ENCODE measurements around the gene PRKAG2.

Gene PRKAG2

GRCh38 chr7:151704299-151704959 lies 172.5 kb downstream of the PRKAG2 start:
- no peak for DNase-seq

DNA sequence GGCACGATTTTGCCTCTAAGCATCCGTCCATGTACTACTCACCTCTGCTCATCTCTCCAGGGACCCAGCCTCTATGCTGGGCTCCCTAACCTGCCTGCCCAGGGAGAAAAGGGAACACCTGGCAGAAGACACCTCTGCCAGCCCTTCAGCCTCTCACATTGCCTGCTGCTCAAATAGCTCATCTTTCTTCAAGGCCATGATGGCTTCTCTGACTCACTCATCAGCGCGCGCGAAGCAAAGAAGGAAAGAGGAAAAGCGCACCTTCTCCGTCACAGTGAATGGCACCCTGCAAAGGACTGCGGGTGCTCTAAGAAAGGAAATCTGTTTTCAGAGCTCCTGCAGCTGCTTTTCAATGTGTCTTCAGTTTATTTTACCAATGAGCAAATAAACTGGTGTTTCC lies 174.0 kb downstream of the PRKAG2 start:
- no peak for DNase-seq

- no peak for DNase-seq
Measured at GRCh38 chr7:151700586-151701165, 176.2 kb downstream of the PRKAG2 start.

- no peak for DNase-seq
Measured at GRCh38 chr7:151699928-151700319, 177.0 kb downstream of the PRKAG2 start.

DNA sequence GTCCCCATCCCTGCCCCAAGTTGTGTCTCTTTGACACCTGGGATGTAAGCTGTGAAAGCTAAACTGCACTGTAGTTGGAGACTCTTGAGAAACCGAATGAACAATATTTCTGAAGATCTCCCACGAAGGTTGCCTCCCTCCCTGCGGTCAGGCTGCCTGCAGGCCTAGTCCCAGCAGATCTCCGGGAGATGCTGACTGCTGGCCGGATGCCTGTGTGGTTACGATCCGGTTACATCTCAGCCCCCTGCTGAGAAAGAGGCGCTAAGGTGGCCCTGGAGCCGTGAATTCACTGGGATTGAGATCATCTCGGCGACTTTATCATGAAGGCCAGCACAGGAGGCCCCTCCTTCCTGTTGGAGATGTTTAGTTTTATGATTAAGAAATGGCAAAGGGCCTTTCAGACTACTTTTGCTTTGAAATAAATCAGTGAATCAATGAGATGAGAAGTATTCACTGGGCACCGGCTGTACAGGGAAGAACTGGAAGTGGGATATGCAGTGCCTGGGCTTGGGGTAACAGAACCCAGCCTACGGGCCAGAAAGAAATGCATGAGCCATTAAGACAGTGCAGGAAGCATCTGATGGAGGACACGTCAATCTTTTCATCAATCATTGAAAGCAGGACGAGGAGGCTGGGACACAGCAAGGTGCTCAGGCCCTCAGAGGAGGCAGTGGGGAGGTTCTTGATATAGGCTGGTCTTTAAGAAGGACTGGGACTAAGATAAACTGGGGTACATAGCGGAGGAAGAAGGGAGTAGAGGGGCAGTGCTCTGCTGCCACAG lies 177.6 kb downstream of the PRKAG2 start:
- DNase-seq, result no peak

GRCh38 chr7:151697942-151698341 lies 179.0 kb downstream of the PRKAG2 start:
- no peak for DNase-seq

- DNase-seq, result no peak
Measured at GRCh38 chr7:151697515-151697895, 179.4 kb downstream of the PRKAG2 start.

DNA sequence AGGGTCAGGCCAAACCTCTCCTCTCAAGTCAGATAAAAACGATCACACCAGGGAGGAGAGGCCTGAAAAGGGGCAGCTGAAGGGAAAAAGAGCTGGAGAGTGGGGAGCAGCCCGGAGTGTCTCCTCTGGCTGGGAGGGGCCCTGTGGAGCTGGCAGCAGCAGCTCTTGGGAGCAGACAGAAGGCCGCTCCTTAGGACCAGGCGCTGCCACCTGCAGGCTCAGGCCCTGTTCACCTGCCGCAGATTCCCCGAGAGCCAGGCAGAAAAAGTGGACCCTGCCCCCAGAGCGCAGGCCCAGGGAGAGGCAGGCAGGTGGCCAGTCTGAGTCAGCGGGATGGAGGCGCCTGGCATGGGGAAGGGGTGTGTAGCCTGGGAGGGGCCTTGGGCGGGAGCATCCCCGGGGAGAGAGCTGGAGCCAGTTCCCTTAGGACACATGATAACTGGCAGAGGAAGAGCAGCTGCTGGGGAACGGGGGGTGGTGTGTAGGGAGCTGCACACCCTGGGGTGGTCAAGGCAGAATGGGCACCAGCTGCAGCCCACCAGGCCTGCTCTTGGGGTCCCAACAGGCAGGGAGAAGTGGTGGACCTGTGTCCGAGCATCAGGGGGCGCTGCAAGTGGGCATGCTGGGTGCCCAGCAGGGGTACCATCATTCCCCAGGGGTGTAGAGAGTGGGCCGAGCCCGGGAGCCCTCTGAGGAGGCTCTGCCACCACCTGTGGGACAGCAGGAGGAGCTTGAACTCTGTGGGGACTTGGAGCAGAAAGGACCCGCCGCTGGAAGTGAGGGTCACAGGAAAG lies 180.0 kb downstream of the PRKAG2 start:
- DNase-seq, result no peak

GRCh38 chr7:151695951-151696541 lies 180.9 kb downstream of the PRKAG2 start:
- no peak for DNase-seq

DNA sequence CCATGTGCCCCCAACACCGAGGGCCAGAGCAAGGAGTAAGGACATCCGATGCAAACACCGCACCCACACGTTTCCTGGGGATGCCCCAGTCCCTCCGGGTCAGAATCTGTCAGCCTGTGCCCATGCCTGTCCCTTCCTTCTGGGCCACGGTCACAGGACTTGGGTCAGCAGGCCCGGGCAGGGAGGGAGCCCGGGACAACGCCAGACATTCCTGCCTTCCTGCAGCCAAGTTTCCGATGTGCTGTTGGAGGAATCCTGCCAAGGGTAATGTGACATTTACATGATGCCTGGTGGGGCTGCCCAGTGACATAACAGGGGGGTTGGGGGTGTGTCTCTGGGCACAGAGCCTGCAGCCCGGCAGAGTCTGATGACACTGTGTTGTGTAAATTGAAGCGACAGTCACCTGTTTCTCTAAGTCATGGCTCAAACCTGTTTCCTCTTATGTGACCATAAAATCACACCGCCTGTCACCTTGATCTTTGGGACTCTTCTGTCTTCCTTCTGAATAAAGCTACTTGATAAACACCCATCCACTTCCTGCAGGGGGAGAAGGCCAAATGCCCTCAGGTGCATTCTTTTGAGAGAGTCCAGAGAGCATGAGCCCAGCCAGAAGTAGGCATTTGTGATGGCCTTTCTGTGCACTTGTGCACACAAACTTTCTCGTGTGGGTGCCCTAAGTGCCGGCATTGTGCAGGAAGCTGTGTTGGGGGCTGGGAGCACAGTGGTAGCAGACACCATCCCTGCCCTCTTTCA lies 181.9 kb downstream of the PRKAG2 start:
- no peak for DNase-seq

- DNase-seq, result no peak
Measured at GRCh38 chr7:151694441-151694827, 182.5 kb downstream of the PRKAG2 start.

DNA sequence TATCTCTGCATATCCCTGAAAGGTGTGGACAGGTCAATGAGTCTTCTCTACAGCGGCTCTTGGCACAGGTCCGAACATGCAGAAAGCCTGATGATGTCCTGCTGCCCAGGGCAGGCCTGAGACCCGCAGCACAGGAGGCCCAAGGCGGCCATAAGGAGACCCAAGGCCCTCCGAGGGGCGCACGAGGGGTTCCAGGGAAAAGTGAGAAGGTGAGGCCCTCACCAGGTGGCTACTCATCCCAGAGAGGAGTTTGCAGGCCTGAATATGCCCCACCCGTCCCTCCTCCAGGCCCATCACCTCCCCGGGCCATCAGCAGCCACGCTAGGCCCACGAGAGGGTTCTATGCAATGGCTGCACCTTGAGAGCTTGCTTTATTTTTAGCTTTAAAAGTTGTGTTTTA lies 183.8 kb downstream of the PRKAG2 start:
- no peak for DNase-seq

DNA sequence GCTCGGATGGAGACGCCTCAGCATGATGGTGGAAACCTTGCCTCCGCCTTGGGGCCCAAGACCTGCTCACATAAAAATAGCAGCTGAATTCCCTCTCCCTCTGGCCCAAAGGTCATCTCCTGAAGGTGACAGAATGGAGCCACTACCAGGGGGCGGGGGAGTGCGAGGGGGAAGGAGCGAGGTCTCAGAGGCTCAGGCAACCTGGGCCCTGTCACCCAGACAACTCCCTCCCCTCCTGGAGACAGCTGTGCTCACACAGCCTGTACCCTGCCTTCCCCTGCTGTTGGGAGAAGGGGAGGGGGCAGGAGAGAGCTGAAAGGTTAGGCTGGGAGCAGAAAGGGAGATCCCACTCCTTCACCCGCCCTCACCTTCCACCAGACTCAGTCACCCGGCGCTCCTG lies 184.2 kb downstream of the PRKAG2 start:
- DNase-seq, result no peak

- no peak for DNase-seq
Measured at GRCh38 chr7:151691449-151691848, 185.5 kb downstream of the PRKAG2 start.

DNA sequence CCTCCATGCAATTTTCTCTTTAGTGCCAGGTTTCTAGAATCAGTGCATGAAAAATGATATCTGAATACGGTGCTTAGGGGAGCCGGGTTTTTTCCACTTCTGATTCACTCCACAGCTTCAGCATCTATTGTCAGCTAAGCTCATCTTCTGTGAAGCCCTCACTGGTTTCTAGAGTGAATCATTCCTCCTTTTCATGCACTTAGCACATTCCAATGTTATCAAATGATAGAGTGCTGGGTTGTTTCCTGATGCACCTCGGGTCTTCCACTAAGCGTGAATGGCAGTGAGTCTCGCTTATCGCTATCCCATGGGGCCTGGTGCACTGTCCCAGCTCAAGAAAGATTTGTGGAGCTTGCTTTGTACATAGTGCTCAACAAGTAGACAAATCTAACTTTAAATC lies 186.3 kb downstream of the PRKAG2 start:
- DNase-seq, result no peak

GRCh38 chr7:151689196-151689971 lies 187.5 kb downstream of the PRKAG2 start:
- no peak for DNase-seq

- no peak for DNase-seq
Measured at GRCh38 chr7:151688236-151688780, 188.6 kb downstream of the PRKAG2 start.

DNA sequence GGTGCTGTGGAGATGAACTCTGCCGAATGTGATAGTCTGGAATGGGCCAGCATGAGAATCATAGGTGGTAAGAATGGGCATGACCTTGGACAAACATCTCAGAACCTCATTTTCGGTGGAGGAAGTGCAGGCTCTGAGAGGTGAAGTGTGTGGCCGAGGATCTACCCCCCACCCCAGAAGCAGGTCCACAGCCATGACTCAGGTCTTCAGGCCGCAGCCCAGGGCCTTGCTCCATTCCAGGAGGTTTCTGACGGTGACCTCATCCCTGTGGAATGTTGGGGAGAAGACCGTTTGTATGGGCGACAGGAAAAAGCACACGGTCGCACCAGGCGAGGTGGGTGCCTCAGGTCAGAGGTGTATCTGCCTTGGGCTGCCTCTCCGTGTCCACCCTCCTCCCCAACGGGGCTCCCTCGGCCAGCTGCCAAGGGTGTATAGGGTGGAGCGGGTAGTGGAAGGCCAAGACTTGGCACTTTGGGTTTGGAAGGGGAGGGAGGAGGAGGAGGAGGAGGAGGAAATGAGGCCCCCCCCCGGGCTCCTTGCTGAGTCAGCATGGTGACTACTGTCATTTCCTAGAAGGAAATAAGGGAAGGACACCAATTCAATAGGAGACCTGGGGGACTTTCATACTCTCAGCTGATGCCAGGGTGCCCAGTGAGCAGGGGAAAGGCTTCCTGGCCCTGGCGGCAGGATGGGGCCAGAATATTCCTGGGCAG lies 189.2 kb downstream of the PRKAG2 start:
- DNase-seq, result no peak

DNA sequence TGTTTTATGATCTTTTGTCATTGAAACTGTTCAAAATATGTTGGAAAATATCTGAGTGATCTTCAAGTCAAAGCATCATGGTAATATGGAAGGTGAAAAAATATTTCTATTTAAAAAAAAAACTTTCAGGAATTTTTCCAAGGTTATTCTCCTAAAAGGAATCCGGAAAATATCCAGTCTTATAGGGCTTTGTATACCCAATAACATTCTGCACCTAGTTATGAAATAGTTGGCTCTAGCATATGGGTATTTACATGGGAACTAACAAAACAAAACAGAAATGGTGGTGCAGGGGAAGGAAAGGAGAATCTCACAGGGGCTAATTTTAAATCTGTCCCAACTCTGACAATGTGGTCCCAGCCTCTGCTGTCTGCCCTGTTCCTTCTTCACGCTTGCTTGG lies 190.1 kb downstream of the PRKAG2 start:
- no peak for DNase-seq

DNA sequence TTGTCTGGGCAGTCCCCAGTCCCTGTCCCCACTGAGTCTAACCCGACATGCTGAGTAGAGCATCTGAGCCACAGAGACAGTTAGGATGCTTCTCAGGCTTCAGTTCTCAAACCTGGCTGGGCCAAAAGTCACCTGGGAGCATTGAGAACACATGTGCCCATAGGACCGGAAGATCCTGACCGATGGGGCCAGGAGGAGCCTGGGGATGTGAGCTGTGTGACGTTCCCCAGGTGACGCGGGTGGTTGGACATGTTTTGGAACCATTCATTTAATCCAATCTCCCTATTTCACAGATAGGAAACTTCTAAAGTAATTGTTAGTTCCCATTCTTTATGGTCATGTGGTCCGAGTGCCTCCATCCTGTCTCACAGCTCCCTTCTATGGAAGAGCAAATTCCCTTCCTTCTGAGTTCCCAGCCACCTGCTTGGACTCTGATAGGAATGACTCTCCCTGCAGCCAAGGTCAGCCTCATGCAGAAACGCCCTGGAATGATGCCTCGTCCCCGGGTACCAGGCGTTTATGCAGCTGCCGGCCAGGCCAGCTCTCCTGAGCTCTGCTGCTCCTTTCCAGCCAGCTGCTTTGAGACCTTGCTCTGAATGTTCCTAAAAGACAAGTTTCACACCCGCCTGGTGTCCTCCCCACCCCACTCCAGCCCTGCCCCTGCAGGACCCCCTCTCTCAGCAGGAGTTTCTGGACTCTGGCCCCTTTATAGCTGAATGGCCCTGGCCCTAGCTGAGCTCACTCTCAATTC lies 190.7 kb downstream of the PRKAG2 start:
- no peak for DNase-seq
